ENCODE measurements around the gene RBM8A. TPM values are rescaled to one million over a fixed set of nuclear protein-coding genes. Genes with fewer than 3 reads are reported as not detected.
A peak's percentile ranks its signal among the peaks of the same experiment; 100 is the strongest.

The RBM8A gene
- total and polyA plus RNA-seq, 9 of the 15 experiments (the other 6 are each of a cell fraction or from before 2014, with no cell fraction given): 215 to 1,035 (median 291) TPM

- no peaks in the 10 kb centered on the region for H3K9me3 ChIP-seq (replicated peaks; ENCODE audit: control insufficient read depth, insufficient read depth, low read depth, low read length)
- ChIA-PET POLR2A (interaction anchor here (0.5 to 2.0 kb wide), 15 partner anchors 10 to 159 kb away, joined by 3 to 11 read pairs (median 4); partner anchors contain the start of genes ANKRD34A, PIAS3, POLR3GL and RBM8A), CTCF (ENCODE audit: low intra/inter-chr PET ratio) (interaction anchor here (1.3 to 2.6 kb wide), 3 partner anchors 18 to 121 kb away, joined by 3 to 32 read pairs (median 7); no protein-coding TSS in a partner anchor)
- DNase-seq (ENCODE audit: extremely low read depth in 1 of 4, low spot score in 3 of 4): peak in 2 of 4 experiments; percentile 46 to 74
- BruUV-seq (replicated peaks): no TSS peak
- WGBS (ENCODE audit: insufficient coverage, low coverage, missing lambda C conversion rate): 0% methylated on average over 3 of the region's 3 CpGs
- peak overlapping the region; percentile 40; the same call in 2 of the 3 replicates for H3K27ac ChIP-seq (ENCODE audit: extremely low read depth, low read depth, low read length)
- no peaks in the 10 kb centered on the region for H4K20me1 ChIP-seq (replicated peaks; ENCODE audit: control insufficient read depth, insufficient read depth, low read length)
- no peaks in the 10 kb centered on the region for H3K9me1 ChIP-seq (ENCODE audit: control insufficient read depth, insufficient read depth, low read length)
- H3K9ac ChIP-seq (ENCODE audit: insufficient read depth in 1 of 2, low read depth in 2 of 2, low read length in 2 of 2): peak overlapping the region; percentile 45 to 85; a peak in 2 of 4 replicates
- no peaks in the 10 kb centered on the region for H3K36me3 ChIP-seq (ENCODE audit: control insufficient read depth, insufficient read depth, low read length)
- no peaks in the 10 kb centered on the region for H3K27me3 ChIP-seq (ENCODE audit: control insufficient read depth in 2 of 2, insufficient read depth in 2 of 2, low read length in 2 of 2)
- intact Hi-C loops (cut with micrococcal nuclease): loop anchor here (1.0 to 2.0 kb wide), 4 partner anchors 18 to 114 kb away; partner anchors contain the start of genes ITGA10 and NUDT17
- in situ Hi-C loops (cut with MboI): no loop called here
- peak overlapping the region; percentile 4; the same call in 1 of the 2 replicates for H3K4me3 ChIP-seq
- FAIRE-seq: peak; percentile 86
- H3K79me2 ChIP-seq (ENCODE audit: control insufficient read depth, insufficient read depth, low read length): no peaks in the 10 kb centered on the region
- peak overlapping the region; percentile 93 for H2AFZ ChIP-seq (ENCODE audit: low read depth, low read length)
- peak; percentile 55 for ATAC-seq
- H3K4me1 ChIP-seq (replicated peaks in 1 of 2; ENCODE audit: control insufficient read depth in 2 of 2, insufficient read depth in 2 of 2, low read length in 2 of 2): peaks cover 15 to 28% of the 10 kb centered on the region in 2 experiments
- peak overlapping the region; percentile 72 for H3K4me2 ChIP-seq (ENCODE audit: insufficient read depth, low read length)
- TF ChIP-seq ZSCAN29 (IDR thresholded peaks at IDR 0.05): no peak
- TF ChIP-seq ZNF174 (CRISPR knock-in tag; IDR thresholded peaks at IDR 0.05): no peak
- TF ChIP-seq DLX4 (CRISPR knock-in tag; IDR thresholded peaks at IDR 0.05): no peak
- 0 out of 2 replicates have a peak, but pooled peaks have one; percentile 38 for TF ChIP-seq ZNF395 (CRISPR knock-in tag; IDR thresholded peaks at IDR 0.05)
- TF ChIP-seq FOSL1 (tag; conservative IDR thresholded peaks at IDR 0.05): peak; percentile 38; the same call in 1 of the 2 replicates
- peak in 1 of 2 experiments; percentile 19; a peak in 1 of 4 replicates for TF ChIP-seq RCOR1 (IDR thresholded peaks at IDR 0.05; ENCODE audit: borderline replicate concordance in 1 of 2, low read depth in 2 of 2, low read length in 2 of 2)
- TF ChIP-seq CBFA2T3 (IDR thresholded peaks at IDR 0.05): peak; percentile 54
- TF ChIP-seq SMARCA4 (IDR thresholded peaks at IDR 0.05): peak; percentile 48; the same call in 1 of the 2 replicates
- TF ChIP-seq HINFP (tag; conservative IDR thresholded peaks at IDR 0.05; ENCODE audit: low read depth): 0 out of 2 replicates have a peak, but pooled peaks have one; percentile 24
- TF ChIP-seq MBD2 (IDR thresholded peaks at IDR 0.05; ENCODE audit: borderline replicate concordance, low read depth): no peak
- TF ChIP-seq ARID1B (IDR thresholded peaks at IDR 0.05): peak; percentile 67
- TF ChIP-seq TAL1 (IDR thresholded peaks at IDR 0.05): peak; percentile 35; the same call in 1 of the 2 replicates
- TF ChIP-seq ZNF507 (tag; conservative IDR thresholded peaks at IDR 0.05): no peak
- TF ChIP-seq CBFA2T2 (conservative IDR thresholded peaks at IDR 0.05): 0 out of 2 replicates have a peak, but pooled peaks have one; percentile 26
- no peak for TF ChIP-seq ETS2 (tag; IDR thresholded peaks at IDR 0.05; ENCODE audit: borderline replicate concordance, poor library complexity, severe bottlenecking)
Observed at GRCh38 chr1:145892486-145893087, 34.7 kb downstream of the RBM8A start.

Data from K562 (cell line).